Omental fat pad (tissue), 4 donors: ENCODE results near the gene AIMP1. TPM values are rescaled to one million over a fixed set of nuclear protein-coding genes. Genes with fewer than 3 reads are reported as not detected.
"Not testable (repeated sequence)": the region's sequence is repeated elsewhere in the genome, so short reads cannot be mapped to it uniquely, and the experiment has no call there.

ENCODE experiments used
- ATAC-seq: fragments of 150-250 bp; one replicate; pipeline ENCODE4 v1.9.1; 2016; ENCODE audit warnings: mild to moderate bottlenecking, moderate library complexity; ENCODE audit not compliant: low FRiP score
- DNase-seq: peaks from one replicate; pipeline ENCODE4 v3.0.0-alpha.2; 2019; ENCODE audit warnings: low spot score
- CTCF ChIP-seq, 3 donors: fragments of 450-650 bp; IDR thresholded peaks; one replicate each; pipeline ENCODE4 v1.5.1; 2016 to 2017; ENCODE audit warnings: antibody characterized with exemption in 3 of 3, mild to moderate bottlenecking in 3 of 3, moderate library complexity in 2 of 3
- total RNA-seq, 4 donors: library from RNA; depleted of rRNA; stranded (reverse); fragments of >200 nt; gene quantifications; one replicate each; pipeline ENCODE4 v1.1.0, GENCODE V29; 2016

AIMP1 gene
- total RNA-seq, 4 donors from 2014 or later: 19.3 to 26.5 (median 22.7) TPM

DNA sequence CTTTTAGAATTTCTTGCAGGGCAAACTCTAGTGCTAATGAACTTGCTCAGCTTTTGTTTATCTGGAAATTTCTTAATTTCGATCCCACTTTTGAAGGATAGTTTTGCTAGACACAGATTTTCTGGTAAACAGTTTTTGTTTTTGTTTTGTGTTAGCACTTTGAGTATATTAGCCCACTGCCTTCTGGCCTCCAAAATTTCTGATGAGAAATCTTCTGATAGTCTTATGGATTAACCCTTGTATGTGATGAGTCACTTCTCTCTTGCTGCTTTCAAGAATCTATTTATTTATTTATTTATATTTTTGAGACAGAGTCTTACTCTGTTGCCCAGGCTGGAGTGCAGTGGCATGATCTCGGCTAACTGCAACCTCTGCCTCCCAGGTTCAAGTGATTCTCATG is 79.2 kb downstream of the AIMP1 start:
- ATAC-seq: no peak
- DNase-seq: no peak
- no peak for TF ChIP-seq CTCF (IDR thresholded peaks at IDR 0.05)

DNA sequence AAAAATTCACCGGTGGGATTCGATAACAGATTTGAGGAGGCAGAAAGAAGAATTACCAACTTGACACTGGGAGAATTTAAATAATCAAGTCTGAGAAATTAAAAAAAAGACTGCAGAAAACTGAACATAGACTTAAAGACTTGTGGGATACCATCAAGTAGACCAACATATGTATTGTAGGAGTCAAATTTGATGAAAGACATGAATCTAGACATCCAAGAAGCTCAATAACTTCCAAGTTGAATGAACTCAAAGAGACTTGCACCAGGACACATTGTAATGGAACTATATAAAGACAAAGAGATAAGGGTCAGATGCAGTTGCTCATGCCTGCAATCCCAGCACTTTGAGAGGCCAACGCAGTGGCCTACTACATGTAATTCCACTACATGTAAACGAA is 82.5 kb downstream of the AIMP1 start:
- not testable (repeated sequence) for ATAC-seq

More for the DNA sequence above, 82.5 kb downstream of the AIMP1 start:
- not testable (repeated sequence) for DNase-seq

Other genes with a start within 250 kb of the AIMP1 start
- gene TBCK, start 341 bp upstream of the AIMP1 start, total RNA-seq: 10 to 100 TPM; 25.3 to 40.0 (median 37.2) TPM
- not detected for gene GIMD1, start 52.2 kb downstream of the AIMP1 start, total RNA-seq